OCI-LY3 (cell line): ENCODE measurements around the gene CLEC4F.

Experiments
- EZH2phosphoT487 ChIP-seq: fragments of 200-600 bp; shearing (Covaris generic); IDR thresholded peaks from 2 replicates; pipeline ENCODE4 v1.6.1; 2018; ENCODE audit warnings: antibody characterized with exemption, mixed run types, low read depth
- TF ChIP-seq, protein P1 (sequence below): fragments of 200-600, 300-600 bp; sonication (generic); IDR thresholded peaks from 2 replicates; pipeline ENCODE4 v1.5.1; 2014; ENCODE audit warnings: antibody characterized with exemption, low read length, low read depth

DNA sequence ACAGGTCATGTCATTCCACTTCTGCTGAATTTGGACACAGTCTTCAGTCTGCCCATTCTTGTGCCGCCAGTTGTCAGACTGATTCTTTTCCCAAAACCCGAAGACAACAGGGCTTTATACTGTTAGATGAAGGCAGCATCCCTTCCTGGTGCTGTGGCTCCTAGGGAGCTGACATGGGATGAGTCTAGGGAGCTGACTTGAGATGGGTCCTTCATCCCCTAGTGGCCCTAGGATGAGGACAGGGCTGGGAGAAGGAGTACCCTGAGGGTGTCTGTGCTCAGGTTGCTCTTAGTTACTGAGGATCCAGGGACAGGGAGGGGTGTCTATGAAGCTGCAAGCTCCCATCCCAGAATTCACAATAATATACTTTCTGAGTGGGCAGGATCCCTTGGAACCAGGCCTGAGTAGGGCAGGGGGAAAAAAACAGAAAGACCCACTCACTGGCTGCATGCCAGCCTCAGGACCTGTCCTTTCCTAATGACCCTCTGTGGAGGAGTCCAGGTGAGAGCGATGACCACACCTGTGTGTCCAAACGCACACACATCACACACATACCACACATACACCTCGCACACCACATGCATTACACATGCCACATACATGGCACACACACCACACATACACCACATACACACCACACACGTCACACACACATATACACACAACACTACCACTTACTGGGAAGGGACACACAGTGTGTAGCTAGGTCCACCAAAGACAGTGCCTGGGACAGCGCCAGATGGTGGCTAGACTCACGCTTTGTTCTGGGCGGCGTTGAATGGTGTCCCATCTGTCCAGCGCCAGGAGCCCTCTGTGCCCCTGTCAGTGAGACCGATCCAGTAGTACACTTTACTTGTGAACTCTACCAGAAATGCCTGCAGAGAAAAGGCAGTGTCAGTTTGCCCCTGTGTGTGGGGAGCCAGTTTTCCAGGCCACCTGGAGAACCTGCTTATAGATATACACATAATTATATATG lies 11.1 kb downstream of the CLEC4F start:
- TF ChIP-seq, protein P1, sequence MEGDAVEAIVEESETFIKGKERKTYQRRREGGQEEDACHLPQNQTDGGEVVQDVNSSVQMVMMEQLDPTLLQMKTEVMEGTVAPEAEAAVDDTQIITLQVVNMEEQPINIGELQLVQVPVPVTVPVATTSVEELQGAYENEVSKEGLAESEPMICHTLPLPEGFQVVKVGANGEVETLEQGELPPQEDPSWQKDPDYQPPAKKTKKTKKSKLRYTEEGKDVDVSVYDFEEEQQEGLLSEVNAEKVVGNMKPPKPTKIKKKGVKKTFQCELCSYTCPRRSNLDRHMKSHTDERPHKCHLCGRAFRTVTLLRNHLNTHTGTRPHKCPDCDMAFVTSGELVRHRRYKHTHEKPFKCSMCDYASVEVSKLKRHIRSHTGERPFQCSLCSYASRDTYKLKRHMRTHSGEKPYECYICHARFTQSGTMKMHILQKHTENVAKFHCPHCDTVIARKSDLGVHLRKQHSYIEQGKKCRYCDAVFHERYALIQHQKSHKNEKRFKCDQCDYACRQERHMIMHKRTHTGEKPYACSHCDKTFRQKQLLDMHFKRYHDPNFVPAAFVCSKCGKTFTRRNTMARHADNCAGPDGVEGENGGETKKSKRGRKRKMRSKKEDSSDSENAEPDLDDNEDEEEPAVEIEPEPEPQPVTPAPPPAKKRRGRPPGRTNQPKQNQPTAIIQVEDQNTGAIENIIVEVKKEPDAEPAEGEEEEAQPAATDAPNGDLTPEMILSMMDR = no peak
- no peak for TF ChIP-seq EZH2phosphoT487
